Stimulated activated memory B cell treated with anti-CD40 and anti-IgM and Interleukin-4, amounts not matched to agents 10 μg/mL and 1 μg/mL and 100 μg/mL, for 72 hours (primary cell): Measurements from ENCODE around the gene MDH2.
"Not testable (repeated sequence)": the region's sequence is repeated elsewhere in the genome, so short reads cannot be mapped to it uniquely, and the experiment has no call there.

Experiments used
- ATAC-seq: fragments of 150-1000 bp; cut with Tn5 transposase; 2 replicates; pipeline ENCODE4 v1.10.0; 2021
- H3K27ac Mint-ChIP-seq: one replicate; pipeline ENCODE4 v1.8.0; 2022; ENCODE audit warnings: mild to moderate bottlenecking, mixed read lengths
- H3K27me3 Mint-ChIP-seq: one replicate; pipeline ENCODE4 v1.8.0; 2022; ENCODE audit warnings: mixed read lengths
- H3K36me3 Mint-ChIP-seq: one replicate; pipeline ENCODE4 v1.8.0; 2022; ENCODE audit warnings: mixed read lengths
- H3K4me1 Mint-ChIP-seq: one replicate; pipeline ENCODE4 v1.8.0; 2022; ENCODE audit warnings: mixed read lengths
- H3K4me3 Mint-ChIP-seq: one replicate; pipeline ENCODE4 v1.8.0; 2022; ENCODE audit warnings: mild to moderate bottlenecking, moderate library complexity, mixed read lengths
- H3K9me3 Mint-ChIP-seq: one replicate; pipeline ENCODE4 v1.8.0; 2022; ENCODE audit warnings: mixed read lengths

MDH2 gene

DNA sequence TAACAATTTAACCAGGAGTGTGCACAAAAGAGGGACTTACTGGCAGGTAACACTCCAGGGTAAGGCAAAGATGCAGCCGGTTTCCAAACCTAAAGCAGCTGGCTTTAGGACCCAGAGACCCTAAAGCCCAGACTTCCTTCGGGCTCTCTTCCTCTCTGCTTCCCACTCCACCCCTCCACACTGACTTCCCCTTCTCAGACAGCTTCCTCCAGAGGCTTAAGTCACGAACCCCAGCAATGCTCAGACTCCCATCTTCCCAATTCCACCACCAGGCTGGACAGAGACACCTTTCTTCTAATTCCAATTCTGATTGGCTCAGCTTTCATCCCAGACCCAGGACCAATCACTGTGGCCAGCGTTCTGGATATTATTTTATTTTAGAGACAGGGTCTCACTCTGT, 24.9 kb upstream of the MDH2 start:
- ATAC-seq, result no peak
- no peaks in the 10 kb centered on the region for H3K9me3 Mint-ChIP-seq
- H3K27ac Mint-ChIP-seq, result no peak overlapping the region
- no peak overlapping the region for H3K4me3 Mint-ChIP-seq
- H3K4me1 Mint-ChIP-seq, result peaks cover 10% of the 10 kb centered on the region
- no peaks in the 10 kb centered on the region for H3K27me3 Mint-ChIP-seq
- peaks cover 61% of the 10 kb centered on the region for H3K36me3 Mint-ChIP-seq

DNA sequence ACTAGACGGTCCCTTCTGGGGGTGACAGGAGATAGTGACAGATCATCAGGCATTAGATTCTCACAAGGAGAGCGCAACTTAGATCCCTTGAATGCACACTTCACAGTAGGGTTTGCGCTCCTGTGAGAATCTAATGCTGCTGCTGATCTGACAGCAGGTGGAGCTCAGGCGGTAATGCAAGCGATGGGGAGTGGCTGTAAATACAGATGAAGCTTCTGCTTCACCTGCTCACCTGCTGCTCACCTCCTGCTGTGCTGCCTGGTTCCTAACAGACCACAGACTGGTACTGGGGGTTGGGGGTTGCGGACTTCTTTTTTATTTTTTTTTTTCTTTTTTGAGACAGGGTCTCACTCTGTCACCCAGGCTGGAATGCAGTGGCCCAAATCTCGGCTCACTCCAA, 18.2 kb upstream of the MDH2 start:
- H3K4me3 Mint-ChIP-seq, H3K27ac Mint-ChIP-seq, H3K27me3 Mint-ChIP-seq, ATAC-seq, H3K9me3 Mint-ChIP-seq, H3K4me1 Mint-ChIP-seq: not testable (repeated sequence)
- H3K36me3 Mint-ChIP-seq, result peaks cover 37% of the 10 kb centered on the region

GRCh38 chr7:76031964-76032363, 15.9 kb upstream of the MDH2 start:
- H3K4me1 Mint-ChIP-seq, result no peaks in the 10 kb centered on the region
- H3K27ac Mint-ChIP-seq, result no peak overlapping the region
- no peak overlapping the region for H3K4me3 Mint-ChIP-seq
- ATAC-seq, result no peak
- peaks cover 21% of the 10 kb centered on the region for H3K36me3 Mint-ChIP-seq
- H3K27me3 Mint-ChIP-seq, result no peaks in the 10 kb centered on the region
- no peaks in the 10 kb centered on the region for H3K9me3 Mint-ChIP-seq

DNA sequence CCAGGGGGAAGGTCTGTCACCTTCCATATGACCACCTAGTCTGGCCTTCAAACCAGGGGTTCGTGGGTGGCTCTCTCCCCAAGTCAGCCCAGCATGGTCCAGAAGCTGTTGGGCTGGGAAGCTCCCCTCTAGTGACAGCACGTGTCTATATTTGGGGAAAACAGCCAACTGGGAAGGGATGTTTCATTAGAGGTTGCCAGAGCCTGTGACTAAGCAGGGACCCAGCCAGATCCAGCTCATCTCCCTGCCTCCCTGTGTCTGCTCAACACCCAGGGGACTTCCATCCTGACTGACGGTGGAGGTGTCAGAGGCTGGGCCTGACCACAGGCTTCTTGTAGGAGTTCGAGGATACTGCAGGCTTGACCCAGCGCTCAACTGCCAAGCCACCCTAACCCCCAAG, 10.6 kb upstream of the MDH2 start:
- Mint-ChIP-seq H3K4me1 (no peaks in the 10 kb centered on the region), H3K27me3 (no peaks in the 10 kb centered on the region), H3K4me3 (no peak overlapping the region), H3K27ac (no peak overlapping the region), H3K36me3 (peaks cover 25% of the 10 kb centered on the region), H3K9me3 (no peaks in the 10 kb centered on the region)
- ATAC-seq, result no peak

GRCh38 chr7:76040126-76040525, 7.8 kb upstream of the MDH2 start:
- no peak for ATAC-seq
- Mint-ChIP-seq H3K4me1 (peaks cover 9% of the 10 kb centered on the region), H3K9me3 (no peaks in the 10 kb centered on the region), H3K27ac (peak overlapping the region; percentile 42), H3K27me3 (no peaks in the 10 kb centered on the region), H3K4me3 (no peak overlapping the region), H3K36me3 (peaks cover 20% of the 10 kb centered on the region)

DNA sequence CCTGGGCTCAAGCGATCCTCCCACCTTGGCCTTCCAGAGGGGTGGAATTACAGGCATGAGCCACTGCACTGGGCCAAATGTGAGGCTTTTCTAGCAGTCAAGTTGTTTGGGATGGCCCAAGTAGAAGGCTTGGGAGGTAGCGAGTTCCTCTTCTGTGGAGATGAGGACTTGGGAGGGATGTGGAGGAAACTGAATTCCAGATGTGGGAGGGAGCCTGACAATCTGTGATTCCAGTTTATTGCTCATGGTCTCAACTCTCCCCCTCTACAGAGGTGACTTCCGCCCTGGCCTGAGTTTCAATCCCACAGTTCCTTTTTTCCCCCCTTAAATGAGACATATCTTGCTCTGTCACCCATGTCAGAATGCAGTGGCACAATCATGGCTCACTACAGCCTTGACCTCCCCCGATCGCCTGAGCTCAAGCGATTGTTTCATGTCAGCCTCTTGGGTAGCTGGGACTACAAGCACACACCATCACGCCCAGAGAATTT, 3.5 kb upstream of the MDH2 start:
- Mint-ChIP-seq H3K27me3 (no peaks in the 10 kb centered on the region), H3K4me1 (peaks cover 21% of the 10 kb centered on the region), H3K4me3 (no peak overlapping the region), H3K36me3 (peaks cover 21% of the 10 kb centered on the region), H3K27ac (no peak overlapping the region), H3K9me3 (no peaks in the 10 kb centered on the region)
- ATAC-seq, result no peak

DNA sequence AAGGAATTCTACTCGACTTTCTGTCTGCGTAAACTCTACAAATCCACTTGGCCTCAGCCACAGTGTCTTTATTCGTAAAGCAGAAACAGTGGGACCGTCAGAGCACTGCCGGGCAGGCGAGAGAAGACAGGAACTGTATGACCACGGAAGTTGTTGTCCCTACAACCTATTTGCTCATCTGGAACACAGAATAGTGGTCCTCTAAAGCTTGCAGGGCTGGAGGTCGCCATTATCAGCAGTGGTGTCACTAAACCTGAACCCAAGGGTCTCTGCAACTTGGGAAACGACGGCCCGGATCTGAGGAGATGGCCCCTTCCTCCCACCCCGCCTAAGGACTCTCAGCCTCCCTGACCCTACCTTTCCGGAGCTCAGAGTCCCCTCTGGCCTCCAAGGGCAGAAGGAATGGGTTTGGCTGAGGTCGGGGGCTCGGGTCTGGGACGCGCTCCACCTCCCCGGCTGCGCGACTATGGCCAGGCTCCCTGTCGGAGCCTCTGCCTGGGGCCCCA, 548 bp upstream of the MDH2 start:
- no peaks in the 10 kb centered on the region for H3K9me3 Mint-ChIP-seq
- H3K36me3 Mint-ChIP-seq, result peaks cover 28% of the 10 kb centered on the region
- peaks cover 38% of the 10 kb centered on the region for H3K4me1 Mint-ChIP-seq
- peak; percentile 10 for ATAC-seq
- H3K27ac Mint-ChIP-seq, result peak overlapping the region; percentile 93
- H3K27me3 Mint-ChIP-seq, result no peaks in the 10 kb centered on the region
- peak overlapping the region; percentile 92 for H3K4me3 Mint-ChIP-seq

GRCh38 chr7:76048668-76048988, 722 bp downstream of the MDH2 start:
- Mint-ChIP-seq H3K9me3 (no peaks in the 10 kb centered on the region), H3K4me1 (peaks cover 47% of the 10 kb centered on the region), H3K27me3 (no peaks in the 10 kb centered on the region), H3K36me3 (peaks cover 34% of the 10 kb centered on the region), H3K27ac (peak overlapping the region; percentile 93), H3K4me3 (peak overlapping the region; percentile 92)
- peak; percentile 46 for ATAC-seq

- Mint-ChIP-seq H3K4me3 (peak overlapping the region; percentile 20), H3K4me1 (peaks cover 50% of the 10 kb centered on the region), H3K27ac (peak overlapping the region; percentile 93), H3K36me3 (peaks cover 34% of the 10 kb centered on the region), H3K27me3 (no peaks in the 10 kb centered on the region), H3K9me3 (no peaks in the 10 kb centered on the region)
- no peak for ATAC-seq
Measured at GRCh38 chr7:76049295-76049694, 1.4 kb downstream of the MDH2 start.

DNA sequence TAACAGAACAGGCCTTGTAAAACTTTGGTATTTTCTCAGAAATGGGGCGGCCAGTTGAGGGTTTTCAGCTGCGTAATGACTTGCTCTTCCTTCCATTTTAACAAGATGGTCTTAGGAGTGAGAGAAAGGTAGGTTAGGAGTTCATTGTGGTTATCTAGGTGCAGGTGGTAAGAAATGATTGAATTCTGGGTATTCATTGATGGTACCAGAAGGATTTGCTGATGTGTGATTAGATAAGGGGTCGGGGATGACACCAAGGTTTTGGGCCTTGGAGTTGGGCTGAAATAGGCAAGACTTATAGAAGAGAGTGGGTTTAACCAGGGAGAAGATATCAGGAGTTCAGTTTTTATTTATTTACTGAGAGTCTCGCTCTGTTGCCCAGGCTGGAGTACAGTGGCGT, 2.6 kb downstream of the MDH2 start:
- no peaks in the 10 kb centered on the region for H3K27me3 Mint-ChIP-seq
- no peak overlapping the region for H3K4me3 Mint-ChIP-seq
- ATAC-seq, result no peak
- peaks cover 28% of the 10 kb centered on the region for H3K36me3 Mint-ChIP-seq
- no peak overlapping the region for H3K27ac Mint-ChIP-seq
- no peaks in the 10 kb centered on the region for H3K9me3 Mint-ChIP-seq
- peaks cover 46% of the 10 kb centered on the region for H3K4me1 Mint-ChIP-seq

DNA sequence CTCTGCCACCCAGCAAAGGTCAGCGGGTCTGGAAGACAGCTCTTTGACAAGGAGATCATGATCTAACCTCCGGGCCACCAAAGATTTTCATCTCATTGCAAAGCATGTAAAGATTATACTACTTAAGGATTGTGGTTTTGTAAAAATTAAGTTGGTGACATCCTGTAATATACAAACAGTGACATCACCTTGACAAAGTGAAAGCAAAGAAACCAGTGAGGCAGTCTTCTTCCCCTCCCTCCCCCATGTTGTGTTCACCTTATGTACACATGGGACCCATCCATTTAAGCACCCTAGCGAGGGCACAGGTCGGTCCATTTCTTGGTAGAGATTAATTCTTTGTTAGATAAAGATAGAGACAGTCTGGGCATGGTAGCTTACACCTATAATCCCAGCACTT, 3.9 kb downstream of the MDH2 start:
- no peaks in the 10 kb centered on the region for H3K27me3 Mint-ChIP-seq
- peaks cover 33% of the 10 kb centered on the region for H3K36me3 Mint-ChIP-seq
- H3K4me1 Mint-ChIP-seq, result peaks cover 41% of the 10 kb centered on the region
- H3K9me3 Mint-ChIP-seq, result no peaks in the 10 kb centered on the region
- no peak for ATAC-seq
- no peak overlapping the region for H3K4me3 Mint-ChIP-seq
- no peak overlapping the region for H3K27ac Mint-ChIP-seq

DNA sequence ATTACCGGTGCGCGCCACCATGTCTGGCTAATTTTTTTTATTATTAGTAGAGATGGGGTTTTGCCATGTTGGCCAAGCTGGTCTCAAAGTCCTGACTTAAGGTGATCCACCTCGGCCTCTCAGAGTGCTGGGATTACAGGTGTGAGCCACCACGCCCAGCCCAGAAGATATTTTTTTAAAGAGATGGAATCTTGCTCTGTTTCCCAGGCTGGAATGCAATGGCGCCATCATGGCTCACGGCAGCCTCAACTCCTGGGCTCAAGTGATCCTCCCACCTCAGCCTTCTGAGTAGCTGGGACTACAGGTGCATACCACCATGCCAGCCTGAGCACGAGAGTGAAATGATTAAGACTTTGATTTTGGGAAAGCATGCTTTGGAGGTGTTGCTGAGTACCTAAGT, 4.8 kb downstream of the MDH2 start:
- H3K27ac Mint-ChIP-seq, H3K27me3 Mint-ChIP-seq: not testable (repeated sequence)
- H3K36me3 Mint-ChIP-seq, result peaks cover 39% of the 10 kb centered on the region

DNA sequence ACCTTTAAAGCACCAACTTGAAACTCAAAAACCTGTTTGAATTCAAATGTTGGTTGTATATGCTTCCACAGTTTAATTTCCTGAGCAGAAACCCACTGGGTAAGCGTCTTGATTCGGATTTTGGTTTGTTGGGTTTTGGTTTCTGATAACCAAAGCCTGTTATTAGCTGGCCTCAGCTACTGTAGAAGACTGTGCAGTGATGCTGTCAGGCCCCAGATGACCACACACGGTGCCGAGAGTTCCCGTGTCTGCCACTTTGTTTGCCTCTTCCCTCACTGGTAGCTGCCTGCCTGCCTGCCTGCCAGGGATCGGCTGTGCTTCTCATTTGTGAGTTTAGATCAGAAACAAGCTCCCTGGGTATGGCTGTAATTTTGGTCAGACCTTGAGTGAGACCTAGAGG, 5.6 kb downstream of the MDH2 start:
- Mint-ChIP-seq H3K4me3 (no peak overlapping the region), H3K36me3 (peaks cover 47% of the 10 kb centered on the region), H3K27ac (no peak overlapping the region), H3K9me3 (no peaks in the 10 kb centered on the region), H3K4me1 (peaks cover 41% of the 10 kb centered on the region), H3K27me3 (no peaks in the 10 kb centered on the region)
- ATAC-seq, result no peak

More for the DNA sequence above, 4.8 kb downstream of the MDH2 start:
- not testable (repeated sequence) for H3K4me3 Mint-ChIP-seq, H3K9me3 Mint-ChIP-seq, ATAC-seq
- peaks cover 41% of the 10 kb centered on the region for H3K4me1 Mint-ChIP-seq

DNA sequence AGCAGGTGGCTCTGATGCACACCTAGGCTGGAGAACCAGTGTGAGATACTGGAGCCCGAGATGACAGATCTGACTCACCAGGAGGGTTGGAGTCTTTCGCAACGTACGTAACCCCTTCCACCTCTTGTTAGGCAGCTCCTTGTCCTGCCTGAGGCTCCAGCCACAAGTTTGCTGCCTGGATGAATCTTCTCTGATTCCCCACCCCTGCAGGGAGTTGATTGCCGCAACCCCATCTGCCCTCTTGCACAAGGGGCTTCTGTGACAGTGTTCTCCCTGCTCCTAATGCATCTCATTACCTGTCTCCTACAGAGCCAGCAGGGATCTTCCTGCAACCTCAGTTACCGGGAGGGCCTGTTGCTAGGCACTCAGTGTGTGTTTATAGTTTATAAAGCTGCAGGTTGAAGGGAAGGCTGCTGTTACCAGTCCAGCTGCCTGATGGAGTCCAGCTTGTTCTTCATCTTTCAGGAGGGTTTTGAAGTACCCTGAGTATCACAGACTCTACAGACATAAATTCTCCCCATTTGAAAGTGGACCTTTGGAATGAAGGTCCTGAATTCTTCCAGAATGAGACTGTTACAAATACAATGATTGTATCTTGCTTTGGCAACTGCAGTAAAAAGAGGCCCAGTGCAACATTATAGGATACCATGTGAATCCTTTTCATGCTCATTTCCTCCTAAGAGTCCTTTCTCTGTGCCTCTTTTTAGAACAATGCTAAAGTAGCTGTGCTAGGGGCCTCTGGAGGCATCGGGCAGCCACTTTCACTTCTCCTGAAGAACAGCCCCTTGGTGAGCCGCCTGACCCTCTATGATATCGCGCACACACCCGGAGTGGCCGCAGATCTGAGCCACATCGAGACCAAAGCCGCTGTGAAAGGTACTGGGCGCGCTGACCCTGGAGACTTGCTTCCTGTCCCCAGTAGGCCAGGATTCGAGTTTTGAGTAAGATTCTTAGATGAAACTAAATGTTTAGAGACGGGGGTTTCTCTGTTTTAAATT, 6.5 kb downstream of the MDH2 start:
- ATAC-seq, result no peak
- H3K27ac Mint-ChIP-seq, result peak overlapping the region; percentile 57

GRCh38 chr7:76056241-76056640, 8.3 kb downstream of the MDH2 start:
- H3K9me3 Mint-ChIP-seq, result no peaks in the 10 kb centered on the region
- H3K27ac Mint-ChIP-seq, result no peak overlapping the region
- peaks cover 23% of the 10 kb centered on the region for H3K4me1 Mint-ChIP-seq
- no peaks in the 10 kb centered on the region for H3K27me3 Mint-ChIP-seq
- no peak for ATAC-seq
- peaks cover 58% of the 10 kb centered on the region for H3K36me3 Mint-ChIP-seq
- no peak overlapping the region for H3K4me3 Mint-ChIP-seq

More for the DNA sequence above, 6.5 kb downstream of the MDH2 start:
- Mint-ChIP-seq H3K36me3 (peaks cover 52% of the 10 kb centered on the region), H3K9me3 (no peaks in the 10 kb centered on the region), H3K4me3 (no peak overlapping the region), H3K4me1 (peaks cover 36% of the 10 kb centered on the region), H3K27me3 (no peaks in the 10 kb centered on the region)
